COLO668 (cell line): Measurements from ENCODE around the gene CLPSL2.

Source experiments
- DNase-seq: peaks from one replicate; lab custom pipeline; 2025; ENCODE audit not compliant: unreplicated experiment; lab: John Stamatoyannopoulos, UW

Gene CLPSL2

GRCh38 chr6:35746516-35746915, 29.9 kb upstream of the CLPSL2 start:
- DNase-seq = no peak

GRCh38 chr6:35747877-35748276, 28.5 kb upstream of the CLPSL2 start:
- DNase-seq = no peak

GRCh38 chr6:35750557-35750956, 25.8 kb upstream of the CLPSL2 start:
- DNase-seq = no peak

GRCh38 chr6:35751594-35751993, 24.8 kb upstream of the CLPSL2 start:
- DNase-seq = no peak

GRCh38 chr6:35752330-35752729, 24.1 kb upstream of the CLPSL2 start:
- DNase-seq = no peak

- peak; percentile 6 for DNase-seq
Observed at GRCh38 chr6:35754452-35755277, 21.7 kb upstream of the CLPSL2 start.

- DNase-seq = no peak
Observed at GRCh38 chr6:35755278-35755924, 21.0 kb upstream of the CLPSL2 start.

GRCh38 chr6:35757456-35758123, 18.8 kb upstream of the CLPSL2 start:
- DNase-seq = no peak

- DNase-seq = no peak
Observed at GRCh38 chr6:35759426-35759825, 17.0 kb upstream of the CLPSL2 start.

- no peak for DNase-seq
Observed at GRCh38 chr6:35765739-35766138, 10.7 kb upstream of the CLPSL2 start.

GRCh38 chr6:35769211-35769610, 7.2 kb upstream of the CLPSL2 start:
- no peak for DNase-seq

GRCh38 chr6:35771343-35771627, 5.1 kb upstream of the CLPSL2 start:
- no peak for DNase-seq

GRCh38 chr6:35774116-35774794, 2.1 kb upstream of the CLPSL2 start:
- no peak for DNase-seq

GRCh38 chr6:35775031-35775430, 1.4 kb upstream of the CLPSL2 start:
- DNase-seq = no peak

GRCh38 chr6:35777356-35778102, 1.1 kb downstream of the CLPSL2 start:
- no peak for DNase-seq

- DNase-seq = no peak
Observed at GRCh38 chr6:35778437-35778836, 2.0 kb downstream of the CLPSL2 start.

- DNase-seq = no peak
Observed at GRCh38 chr6:35780719-35781118, 4.3 kb downstream of the CLPSL2 start, which contains the start of gene CLPSL1. Gene CLPSL1 (plus strand): TSS chr6:35781019. CDS start chr6:35781111, 92 bp downstream.

GRCh38 chr6:35781290-35781689, 4.9 kb downstream of the CLPSL2 start:
- no peak for DNase-seq

- peak; percentile 24 for DNase-seq
Observed at GRCh38 chr6:35782424-35782823, 6.0 kb downstream of the CLPSL2 start.

- no peak for DNase-seq
Observed at GRCh38 chr6:35784200-35784599, 7.8 kb downstream of the CLPSL2 start.

- no peak for DNase-seq
Observed at GRCh38 chr6:35786272-35786671, 9.9 kb downstream of the CLPSL2 start.
